ENCODE results near the gene BHLHE40. TPM values are rescaled to one million over a fixed set of nuclear protein-coding genes. Genes with fewer than 3 reads are reported as not detected.
A peak's percentile ranks its signal among the peaks of the same experiment; 100 is the strongest.

Gene BHLHE40
- polyA plus RNA-seq, 3 donors, result 20.2 to 167 (median 23.4) TPM

DNA sequence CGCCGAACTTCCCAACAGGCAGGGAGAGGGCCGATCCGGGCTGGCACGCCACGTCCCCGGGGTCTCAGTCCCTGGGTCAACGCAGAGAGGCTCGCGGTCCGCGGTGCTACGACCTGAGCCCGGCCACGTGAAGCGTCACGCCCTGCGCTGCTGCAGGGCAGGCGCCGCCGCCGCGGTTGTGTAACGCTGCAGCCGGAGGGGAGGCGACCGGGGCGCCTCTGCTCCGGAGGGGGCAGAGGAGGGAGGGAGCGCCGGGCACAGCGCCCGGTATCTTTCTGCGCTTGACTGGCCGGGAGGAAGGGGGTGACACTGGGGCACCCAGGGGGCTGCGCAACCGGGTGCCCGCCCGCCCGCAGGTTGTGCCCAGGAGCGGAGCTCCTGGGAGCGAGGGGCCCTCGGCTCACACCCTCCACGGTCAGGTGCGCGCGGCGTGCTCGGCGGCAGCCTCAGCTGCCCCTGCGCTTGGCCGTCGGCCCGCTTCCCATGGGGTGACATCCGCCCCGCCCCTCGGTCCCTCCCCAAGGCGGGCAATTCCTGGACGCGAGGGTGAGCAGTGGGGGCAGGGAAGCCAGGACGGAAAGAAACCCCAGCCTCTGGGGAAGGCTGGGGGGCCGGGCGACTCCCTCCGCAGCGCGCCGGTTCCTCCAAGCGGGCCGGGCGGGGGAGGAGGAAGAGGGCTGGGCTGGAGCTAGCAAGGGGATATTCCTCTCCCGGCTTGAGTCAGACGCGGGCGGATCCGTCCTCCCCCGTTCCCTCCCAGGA lies 852 bp upstream of the BHLHE40 start:
- H2AFZ ChIP-seq (ENCODE audit: insufficient read depth, low read depth, low read length, poor library complexity, severe bottlenecking), result no peak overlapping the region
- under 1% methylated on average over 61 of the region's 76 CpGs for WGBS (ENCODE audit: insufficient coverage)
- H3K4me1 ChIP-seq (ENCODE audit: control insufficient read depth in 1 of 2, insufficient read depth in 2 of 2, low read length in 2 of 2), result peaks cover 55% of the 10 kb centered on the region in 2 donors

DNA sequence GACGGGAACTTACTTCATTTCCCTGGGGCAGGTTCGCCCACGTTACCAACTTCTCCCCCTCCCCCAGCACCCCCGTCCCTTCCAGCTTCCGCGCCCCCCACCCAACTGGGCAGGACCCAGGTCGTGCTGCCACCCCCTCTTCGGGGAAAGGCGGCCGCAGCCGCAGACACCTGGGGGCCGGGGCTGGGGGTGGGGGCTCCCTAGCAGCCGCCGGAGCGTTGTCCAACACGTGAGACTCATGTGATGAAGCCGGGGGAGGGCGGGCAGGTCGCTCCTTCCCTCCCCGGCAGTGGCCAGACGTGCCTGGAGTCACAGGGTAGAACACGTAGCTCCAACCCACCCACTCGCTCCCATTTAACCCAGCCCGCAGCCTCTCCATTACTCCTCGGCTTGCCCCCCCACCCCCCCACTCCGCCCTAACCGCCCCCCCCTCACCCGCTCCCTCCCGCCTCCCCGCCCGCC lies 240 bp upstream of the BHLHE40 start:
- Histone ChIP-seq H3K27ac (ENCODE audit: low read depth in 1 of 2, low read length in 2 of 2) (peak overlapping the region; percentile 100), H2AFZ (ENCODE audit: insufficient read depth, low read depth, low read length, poor library complexity, severe bottlenecking) (no peak overlapping the region), H4K20me1 (ENCODE audit: insufficient read depth, low read length) (peaks cover 45% of the 10 kb centered on the region), H3K79me2 (ENCODE audit: insufficient read depth, low read length) (peaks cover 43% of the 10 kb centered on the region), H3K4me2 (replicated peaks; ENCODE audit: extremely low read depth, low read length, poor library complexity, severe bottlenecking) (peak overlapping the region; percentile 88), H3K4me1 (ENCODE audit: control insufficient read depth in 1 of 2, insufficient read depth in 2 of 2, low read length in 2 of 2) (peaks cover 61% of the 10 kb centered on the region in 2 donors), H3K27me3 (ENCODE audit: control insufficient read depth in 2 of 2, insufficient read depth in 2 of 2, low read length in 2 of 2) (no peaks in the 10 kb centered on the region), H3K36me3 (replicated peaks in 1 of 2; ENCODE audit: control insufficient read depth in 1 of 2, insufficient read depth in 2 of 2, low read length in 2 of 2) (peaks cover 9 to 16% of the 10 kb centered on the region in 2 donors), H3K9ac (ENCODE audit: insufficient read depth, low read length, poor library complexity, severe bottlenecking) (peak overlapping the region; percentile 98), H3K4me3 (replicated peaks in 1 of 3; ENCODE audit: low read depth in 2 of 3, low read length in 3 of 3) (peak overlapping the region; percentile 83 to 99 (median 95)), H3K9me3 (replicated peaks in 1 of 2; ENCODE audit: control insufficient read depth in 1 of 2, insufficient read depth in 1 of 2, low read length in 2 of 2) (no peaks in the 10 kb centered on the region)
- TF ChIP-seq, protein P1, sequence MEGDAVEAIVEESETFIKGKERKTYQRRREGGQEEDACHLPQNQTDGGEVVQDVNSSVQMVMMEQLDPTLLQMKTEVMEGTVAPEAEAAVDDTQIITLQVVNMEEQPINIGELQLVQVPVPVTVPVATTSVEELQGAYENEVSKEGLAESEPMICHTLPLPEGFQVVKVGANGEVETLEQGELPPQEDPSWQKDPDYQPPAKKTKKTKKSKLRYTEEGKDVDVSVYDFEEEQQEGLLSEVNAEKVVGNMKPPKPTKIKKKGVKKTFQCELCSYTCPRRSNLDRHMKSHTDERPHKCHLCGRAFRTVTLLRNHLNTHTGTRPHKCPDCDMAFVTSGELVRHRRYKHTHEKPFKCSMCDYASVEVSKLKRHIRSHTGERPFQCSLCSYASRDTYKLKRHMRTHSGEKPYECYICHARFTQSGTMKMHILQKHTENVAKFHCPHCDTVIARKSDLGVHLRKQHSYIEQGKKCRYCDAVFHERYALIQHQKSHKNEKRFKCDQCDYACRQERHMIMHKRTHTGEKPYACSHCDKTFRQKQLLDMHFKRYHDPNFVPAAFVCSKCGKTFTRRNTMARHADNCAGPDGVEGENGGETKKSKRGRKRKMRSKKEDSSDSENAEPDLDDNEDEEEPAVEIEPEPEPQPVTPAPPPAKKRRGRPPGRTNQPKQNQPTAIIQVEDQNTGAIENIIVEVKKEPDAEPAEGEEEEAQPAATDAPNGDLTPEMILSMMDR (IDR thresholded peaks at IDR 0.05), result no peak
- Mint-ChIP-seq H3K9me3 (peaks cover 0 to 6% (median 0%) of the 10 kb centered on the region in 7 donors), H3K27me3 (ENCODE audit: low read depth in 3 of 3) (peaks cover 0 to 5% (median 2%) of the 10 kb centered on the region in 3 donors), H3K4me1 (peaks cover 50% of the 10 kb centered on the region), H3K4me3 (peak overlapping the region; percentile 99 to 100), H3K36me3 (peaks cover 28 to 32% of the 10 kb centered on the region in 2 donors), H3K27ac (peak overlapping the region; percentile 98 to 100 (median 100))
- 0% methylated on average over 3 of the region's 31 CpGs for WGBS (ENCODE audit: insufficient coverage)
- DNase-seq, result peak; percentile 96 to 98 (median 98)
- intact Hi-C loops (cut with micrococcal nuclease), result loop anchor here in 1 of 2 donors (5.0 to 10.0 kb wide), 4 partner anchors 152 to 267 kb away; no protein-coding TSS in a partner anchor

More for the DNA sequence above, 852 bp upstream of the BHLHE40 start:
- peaks cover 37% of the 10 kb centered on the region for H3K79me2 ChIP-seq (ENCODE audit: insufficient read depth, low read length)
- intact Hi-C loops (cut with micrococcal nuclease), result loop anchor here in 1 of 2 donors (5.0 to 10.0 kb wide), 4 partner anchors 151 to 266 kb away; no protein-coding TSS in a partner anchor
- TF ChIP-seq, protein P1 (IDR thresholded peaks at IDR 0.05), result no peak
- Mint-ChIP-seq H3K9me3 (peaks cover 0 to 6% (median 0%) of the 10 kb centered on the region in 7 donors), H3K27me3 (ENCODE audit: low read depth in 3 of 3) (peaks cover 0 to 3% (median 2%) of the 10 kb centered on the region in 3 donors), H3K4me1 (peaks cover 44% of the 10 kb centered on the region), H3K27ac (peak overlapping the region; percentile 100), H3K36me3 (peaks cover 22 to 26% of the 10 kb centered on the region in 2 donors), H3K4me3 (peak overlapping the region; percentile 99 to 100)
- H3K4me2 ChIP-seq (replicated peaks; ENCODE audit: extremely low read depth, low read length, poor library complexity, severe bottlenecking), result peak overlapping the region; percentile 82
- peaks cover 8 to 13% of the 10 kb centered on the region in 2 donors for H3K36me3 ChIP-seq (replicated peaks in 1 of 2; ENCODE audit: control insufficient read depth in 1 of 2, insufficient read depth in 2 of 2, low read length in 2 of 2)
- H3K4me3 ChIP-seq (replicated peaks in 1 of 3; ENCODE audit: low read depth in 2 of 3, low read length in 3 of 3), result peak overlapping the region; percentile 50 to 99 (median 75)
- no peaks in the 10 kb centered on the region for H3K27me3 ChIP-seq (ENCODE audit: control insufficient read depth in 2 of 2, insufficient read depth in 2 of 2, low read length in 2 of 2)
- peaks cover 39% of the 10 kb centered on the region for H4K20me1 ChIP-seq (ENCODE audit: insufficient read depth, low read length)
- peak overlapping the region; percentile 100 for H3K27ac ChIP-seq (ENCODE audit: low read depth in 1 of 2, low read length in 2 of 2)
- H3K9ac ChIP-seq (ENCODE audit: insufficient read depth, low read length, poor library complexity, severe bottlenecking), result peak overlapping the region; percentile 98
- H3K9me3 ChIP-seq (replicated peaks in 1 of 2; ENCODE audit: control insufficient read depth in 1 of 2, insufficient read depth in 1 of 2, low read length in 2 of 2), result no peaks in the 10 kb centered on the region
- DNase-seq, result peak; percentile 94 to 98 (median 97)
